ENCODE measurements around the gene LAIR2. TPM values are rescaled to one million over a fixed set of nuclear protein-coding genes. Genes with fewer than 3 reads are reported as not detected.

The LAIR2 gene
- total RNA-seq, 1 experiment from 2014 or later: not detected

- Histone ChIP-seq H3K9me3 (ENCODE audit: low read depth, low read length, poor library complexity, severe bottlenecking) (no peaks in the 10 kb centered on the region), H3K4me3 (ENCODE audit: low read depth, low read length, poor library complexity, severe bottlenecking) (no peak overlapping the region), H3K27ac (ENCODE audit: low read depth, low read length, poor library complexity, severe bottlenecking) (no peak overlapping the region), H3K4me1 (ENCODE audit: insufficient read depth, low read length, poor library complexity, severe bottlenecking) (no peaks in the 10 kb centered on the region), H3K36me3 (ENCODE audit: insufficient read depth, low read length, poor library complexity, severe bottlenecking) (no peaks in the 10 kb centered on the region), H3K27me3 (replicated peaks; ENCODE audit: insufficient read depth, low read depth, low read length, poor library complexity) (peaks cover 24% of the 10 kb centered on the region)
- DNase-seq (ENCODE audit: low spot score): no peak
- ChIA-PET CTCF (no interaction called here), POLR2A (ENCODE audit: low non-redundant PET) (no interaction called here)
- TF ChIP-seq CTCF (conservative IDR thresholded peaks at IDR 0.05; ENCODE audit: low read depth, low read length) (no peak), EZH2 (IDR thresholded peaks at IDR 0.05; ENCODE audit: borderline replicate concordance, low read depth, low read length, poor library complexity, severe bottlenecking) (no peak)
- BruUV-seq (replicated peaks): no TSS peak
- intact Hi-C loops (cut with micrococcal nuclease; ENCODE audit: unreplicated experiment): no loop called here
These were observed 46.2 kb downstream of the LAIR2 start for GRCh38 chr19:54548806-54549205.

- H3K27me3 ChIP-seq (replicated peaks; ENCODE audit: insufficient read depth, low read depth, low read length, poor library complexity): peaks cover 24% of the 10 kb centered on the region
- H3K4me1 ChIP-seq (ENCODE audit: insufficient read depth, low read length, poor library complexity, severe bottlenecking): no peaks in the 10 kb centered on the region
- intact Hi-C loops (cut with micrococcal nuclease; ENCODE audit: unreplicated experiment): no loop called here
- no peaks in the 10 kb centered on the region for H3K9me3 ChIP-seq (ENCODE audit: low read depth, low read length, poor library complexity, severe bottlenecking)
- H3K36me3 ChIP-seq (ENCODE audit: insufficient read depth, low read length, poor library complexity, severe bottlenecking): no peaks in the 10 kb centered on the region
- TF ChIP-seq CTCF (conservative IDR thresholded peaks at IDR 0.05; ENCODE audit: low read depth, low read length): no peak
- TF ChIP-seq EZH2 (IDR thresholded peaks at IDR 0.05; ENCODE audit: borderline replicate concordance, low read depth, low read length, poor library complexity, severe bottlenecking): no peak
- BruUV-seq (replicated peaks): no TSS peak
- ChIA-PET CTCF (no interaction called here), POLR2A (ENCODE audit: low non-redundant PET) (no interaction called here)
- no peak overlapping the region for H3K27ac ChIP-seq (ENCODE audit: low read depth, low read length, poor library complexity, severe bottlenecking)
- no peak for DNase-seq (ENCODE audit: low spot score)
- no peak overlapping the region for H3K4me3 ChIP-seq (ENCODE audit: low read depth, low read length, poor library complexity, severe bottlenecking)
These were observed 46.6 kb downstream of the LAIR2 start for GRCh38 chr19:54549224-54549623.

- H3K27ac ChIP-seq (ENCODE audit: low read depth, low read length, poor library complexity, severe bottlenecking): no peak overlapping the region
- no peak for TF ChIP-seq CTCF (conservative IDR thresholded peaks at IDR 0.05; ENCODE audit: low read depth, low read length)
- TF ChIP-seq EZH2 (IDR thresholded peaks at IDR 0.05; ENCODE audit: borderline replicate concordance, low read depth, low read length, poor library complexity, severe bottlenecking): no peak
- no peaks in the 10 kb centered on the region for H3K9me3 ChIP-seq (ENCODE audit: low read depth, low read length, poor library complexity, severe bottlenecking)
- no peak for DNase-seq (ENCODE audit: low spot score)
- ChIA-PET POLR2A (ENCODE audit: low non-redundant PET) (no interaction called here), CTCF (no interaction called here)
- no peaks in the 10 kb centered on the region for H3K4me1 ChIP-seq (ENCODE audit: insufficient read depth, low read length, poor library complexity, severe bottlenecking)
- peaks cover 23% of the 10 kb centered on the region for H3K27me3 ChIP-seq (replicated peaks; ENCODE audit: insufficient read depth, low read depth, low read length, poor library complexity)
- BruUV-seq (replicated peaks): no TSS peak
- H3K36me3 ChIP-seq (ENCODE audit: insufficient read depth, low read length, poor library complexity, severe bottlenecking): no peaks in the 10 kb centered on the region
- intact Hi-C loops (cut with micrococcal nuclease; ENCODE audit: unreplicated experiment): no loop called here
- no peak overlapping the region for H3K4me3 ChIP-seq (ENCODE audit: low read depth, low read length, poor library complexity, severe bottlenecking)
These were observed 48.7 kb downstream of the LAIR2 start for GRCh38 chr19:54551293-54551692.

Measured in A673 (cell line).